ENCODE results near the gene RPS26. TPM values are rescaled to one million over a fixed set of nuclear protein-coding genes. Genes with fewer than 3 reads are reported as not detected.
"Not testable (repeated sequence)": the region's sequence is repeated elsewhere in the genome, so short reads cannot be mapped to it uniquely, and the experiment has no call there.

RPS26 gene
- total and polyA plus RNA-seq, 2 donors from 2014 or later, result 46.7 to 637 TPM

DNA sequence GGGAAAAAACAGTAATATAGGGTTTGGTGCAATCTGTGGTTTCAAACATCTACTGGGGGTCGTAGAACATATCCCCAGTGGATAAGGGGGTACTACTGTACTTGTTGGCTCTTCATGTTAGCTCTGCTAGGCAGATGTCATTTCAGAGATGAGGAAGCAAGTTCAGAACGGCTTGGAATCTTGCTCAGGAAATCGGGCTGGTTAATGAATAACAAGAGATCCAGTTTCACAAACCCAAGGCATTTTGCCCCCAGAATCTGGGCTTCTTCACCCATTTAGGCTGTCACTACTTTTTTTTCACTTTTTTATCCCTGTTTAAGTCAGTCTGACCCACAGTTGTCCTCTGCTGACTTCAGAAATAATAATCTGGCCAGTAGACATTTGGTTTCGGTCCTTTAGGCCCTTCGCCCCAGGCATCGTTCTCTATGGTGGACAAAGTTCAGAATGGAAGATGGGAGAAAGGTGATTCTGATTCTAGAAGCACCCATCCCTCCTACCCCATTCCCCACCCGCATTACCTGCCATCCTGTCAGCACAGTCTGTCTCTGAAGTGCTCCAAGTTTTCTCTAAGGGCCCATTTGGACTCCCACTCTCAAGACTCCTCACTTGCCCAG is 40.1 kb upstream of the RPS26 start:
- intact Hi-C loops (cut with DNase I), result no loop called here
- DNase-seq, result peak in 2 of 5 donors; percentile 48 to 52
- H3K9ac ChIP-seq (ENCODE audit: low read length in 3 of 3), result peak overlapping the region in 1 of 3 donors; percentile 37

DNA sequence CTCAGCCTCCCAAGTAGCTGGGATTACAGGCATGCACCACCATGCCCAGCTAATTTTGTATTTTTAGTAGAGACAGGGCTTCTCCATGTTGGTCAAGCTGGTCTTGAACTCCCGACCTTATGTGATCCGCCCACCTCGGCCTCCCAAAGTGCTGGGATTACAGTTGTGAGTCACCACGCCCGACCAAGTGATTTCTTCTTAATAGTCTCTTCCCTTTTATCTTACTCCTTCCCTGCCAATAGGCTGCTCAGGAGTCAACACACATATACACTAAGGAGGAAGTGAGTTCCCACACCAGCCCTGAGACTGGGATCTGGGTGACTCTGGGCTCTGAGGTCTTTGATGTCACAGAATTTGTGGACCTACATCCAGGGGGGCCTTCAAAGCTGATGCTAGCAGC is 38.3 kb upstream of the RPS26 start:
- H3K9me3 ChIP-seq (ENCODE audit: control insufficient read depth in 2 of 3, insufficient read depth in 1 of 3, low read length in 3 of 3); H3K27me3 ChIP-seq (ENCODE audit: control insufficient read depth, insufficient read depth, low read length); H3K4me3 ChIP-seq (ENCODE audit: low read length in 3 of 3); H3K9ac ChIP-seq (ENCODE audit: low read length in 3 of 3); intact Hi-C loops (cut with DNase I); DNase-seq; FAIRE-seq; H3K27ac ChIP-seq (ENCODE audit: low read depth in 2 of 2, low read length in 2 of 2): not testable (repeated sequence)
- Histone ChIP-seq H3K36me3 (ENCODE audit: control insufficient read depth in 2 of 3, insufficient read depth in 3 of 3, low read length in 3 of 3) (peaks cover 0 to 13% (median 12%) of the 10 kb centered on the region in 3 donors), H3K4me1 (ENCODE audit: control insufficient read depth in 2 of 3, insufficient read depth in 2 of 3, low read depth in 1 of 3, low read length in 3 of 3) (peaks cover 0 to 15% (median 10%) of the 10 kb centered on the region in 3 donors)

More for the DNA sequence above, 40.1 kb upstream of the RPS26 start:
- H3K27ac ChIP-seq (ENCODE audit: low read depth in 2 of 2, low read length in 2 of 2), result peak overlapping the region; percentile 65 to 81
- H3K4me1 ChIP-seq (ENCODE audit: control insufficient read depth in 2 of 3, insufficient read depth in 2 of 3, low read depth in 1 of 3, low read length in 3 of 3), result peaks cover 0 to 14% (median 10%) of the 10 kb centered on the region in 3 donors
- TF ChIP-seq, protein P1, sequence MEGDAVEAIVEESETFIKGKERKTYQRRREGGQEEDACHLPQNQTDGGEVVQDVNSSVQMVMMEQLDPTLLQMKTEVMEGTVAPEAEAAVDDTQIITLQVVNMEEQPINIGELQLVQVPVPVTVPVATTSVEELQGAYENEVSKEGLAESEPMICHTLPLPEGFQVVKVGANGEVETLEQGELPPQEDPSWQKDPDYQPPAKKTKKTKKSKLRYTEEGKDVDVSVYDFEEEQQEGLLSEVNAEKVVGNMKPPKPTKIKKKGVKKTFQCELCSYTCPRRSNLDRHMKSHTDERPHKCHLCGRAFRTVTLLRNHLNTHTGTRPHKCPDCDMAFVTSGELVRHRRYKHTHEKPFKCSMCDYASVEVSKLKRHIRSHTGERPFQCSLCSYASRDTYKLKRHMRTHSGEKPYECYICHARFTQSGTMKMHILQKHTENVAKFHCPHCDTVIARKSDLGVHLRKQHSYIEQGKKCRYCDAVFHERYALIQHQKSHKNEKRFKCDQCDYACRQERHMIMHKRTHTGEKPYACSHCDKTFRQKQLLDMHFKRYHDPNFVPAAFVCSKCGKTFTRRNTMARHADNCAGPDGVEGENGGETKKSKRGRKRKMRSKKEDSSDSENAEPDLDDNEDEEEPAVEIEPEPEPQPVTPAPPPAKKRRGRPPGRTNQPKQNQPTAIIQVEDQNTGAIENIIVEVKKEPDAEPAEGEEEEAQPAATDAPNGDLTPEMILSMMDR (IDR thresholded peaks at IDR 0.05; ENCODE audit: borderline replicate concordance, extremely low read depth, insufficient read depth), result no peak
- H3K27me3 ChIP-seq (ENCODE audit: control insufficient read depth, insufficient read depth, low read length), result no peaks in the 10 kb centered on the region
- FAIRE-seq, result no peak
- H3K9me3 ChIP-seq (ENCODE audit: control insufficient read depth in 2 of 3, insufficient read depth in 1 of 3, low read length in 3 of 3), result no peaks in the 10 kb centered on the region
- H3K4me3 ChIP-seq (ENCODE audit: low read length in 3 of 3), result no peak overlapping the region
- peaks cover 0 to 13% (median 12%) of the 10 kb centered on the region in 3 donors for H3K36me3 ChIP-seq (ENCODE audit: control insufficient read depth in 2 of 3, insufficient read depth in 3 of 3, low read length in 3 of 3)

GRCh38 chr12:56004211-56004610 is 37.5 kb upstream of the RPS26 start:
- Histone ChIP-seq H3K9ac (ENCODE audit: low read length in 3 of 3) (no peak overlapping the region), H3K9me3 (ENCODE audit: control insufficient read depth in 2 of 3, insufficient read depth in 1 of 3, low read length in 3 of 3) (no peaks in the 10 kb centered on the region), H3K27ac (ENCODE audit: low read depth in 2 of 2, low read length in 2 of 2) (no peak overlapping the region), H3K4me1 (ENCODE audit: control insufficient read depth in 2 of 3, insufficient read depth in 2 of 3, low read depth in 1 of 3, low read length in 3 of 3) (peaks cover 0 to 16% (median 10%) of the 10 kb centered on the region in 3 donors), H3K36me3 (ENCODE audit: control insufficient read depth in 2 of 3, insufficient read depth in 3 of 3, low read length in 3 of 3) (peaks cover 0 to 13% (median 9%) of the 10 kb centered on the region in 3 donors), H3K4me3 (ENCODE audit: low read length in 3 of 3) (no peak overlapping the region), H3K27me3 (ENCODE audit: control insufficient read depth, insufficient read depth, low read length) (no peaks in the 10 kb centered on the region)
- intact Hi-C loops (cut with DNase I), result no loop called here
- DNase-seq, result no peak
- no peak for FAIRE-seq
- TF ChIP-seq, protein P1 (IDR thresholded peaks at IDR 0.05; ENCODE audit: borderline replicate concordance, extremely low read depth, insufficient read depth), result no peak

DNA sequence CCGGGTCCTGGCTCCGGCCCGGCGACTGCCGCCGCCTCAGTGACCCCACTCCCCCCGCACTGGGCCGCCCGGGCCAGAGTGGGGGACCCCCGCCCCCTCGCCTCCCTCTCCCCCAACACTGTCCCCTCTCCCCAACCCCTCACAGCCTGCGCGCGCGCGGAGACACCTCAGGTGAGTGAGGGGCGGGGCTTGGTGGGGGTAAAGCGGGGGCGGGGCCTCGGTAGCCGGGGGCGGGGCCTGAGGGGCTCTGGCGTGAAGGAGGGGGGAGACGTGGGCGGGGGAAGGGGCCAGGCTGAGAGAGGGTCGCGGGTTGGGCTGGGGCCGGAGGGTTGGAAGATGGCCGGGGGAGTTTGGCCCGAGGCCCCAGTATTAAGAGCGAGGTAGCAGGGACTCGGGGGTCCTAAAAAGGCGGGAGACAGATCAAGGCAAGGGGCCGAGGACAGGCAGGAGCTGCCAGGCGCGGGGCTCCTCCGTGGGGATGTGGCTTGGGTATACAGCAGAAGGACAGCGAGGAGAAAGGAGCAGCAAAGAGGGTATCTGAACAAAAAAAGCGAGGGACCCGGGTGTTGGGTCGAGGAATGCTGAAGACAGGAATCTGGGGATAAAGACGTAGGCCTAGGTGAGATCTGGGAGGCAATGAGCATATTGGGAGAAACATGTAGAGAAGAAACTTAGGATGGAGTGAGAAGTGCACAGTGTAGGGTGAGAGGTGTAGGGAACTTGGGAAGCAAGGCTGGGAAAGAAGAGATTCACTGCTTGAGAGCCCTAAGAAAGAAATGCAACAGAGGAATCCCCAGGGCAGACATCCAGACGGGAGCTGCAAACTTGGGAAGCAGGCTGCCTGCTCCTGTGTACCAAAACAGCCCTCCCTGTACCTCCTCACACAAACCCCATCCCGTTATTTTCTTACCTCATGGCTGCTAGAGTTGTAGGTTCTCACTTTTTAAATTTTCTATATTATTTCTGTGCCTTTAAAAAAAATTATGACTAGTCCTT is 33.9 kb upstream of the RPS26 start:
- peak overlapping the region; percentile 2 to 77 (median 68) for H3K9ac ChIP-seq (ENCODE audit: low read length in 3 of 3)
- H3K27ac ChIP-seq (ENCODE audit: low read depth in 2 of 2, low read length in 2 of 2), result peak overlapping the region; percentile 87 to 92
- H3K9me3 ChIP-seq (ENCODE audit: control insufficient read depth in 2 of 3, insufficient read depth in 1 of 3, low read length in 3 of 3), result no peaks in the 10 kb centered on the region
- FAIRE-seq (no peak), DNase-seq (peak; percentile 84 to 95 (median 89))
- H3K4me1 ChIP-seq (ENCODE audit: control insufficient read depth in 2 of 3, insufficient read depth in 2 of 3, low read depth in 1 of 3, low read length in 3 of 3), result peaks cover 0 to 5% (median 2%) of the 10 kb centered on the region in 3 donors
- H3K36me3 ChIP-seq (ENCODE audit: control insufficient read depth in 2 of 3, insufficient read depth in 3 of 3, low read length in 3 of 3), result peaks cover 0 to 10% (median 9%) of the 10 kb centered on the region in 3 donors
- H3K4me3 ChIP-seq (ENCODE audit: low read length in 3 of 3), result peak overlapping the region; percentile 47 to 75 (median 74)
- no peaks in the 10 kb centered on the region for H3K27me3 ChIP-seq (ENCODE audit: control insufficient read depth, insufficient read depth, low read length)
- TF ChIP-seq, protein P1 (IDR thresholded peaks at IDR 0.05; ENCODE audit: borderline replicate concordance, extremely low read depth, insufficient read depth), result no peak
- intact Hi-C loops (cut with DNase I), result no loop called here
